ENCODE results near the gene MUC12. TPM values are rescaled to one million over a fixed set of nuclear protein-coding genes. Genes with fewer than 3 reads are reported as not detected.

The MUC12 gene
- total RNA-seq, 1 experiment from 2014 or later: 0.64 TPM

- no peaks in the 10 kb centered on the region for H3K9me3 ChIP-seq (ENCODE audit: control insufficient read depth in 1 of 2, insufficient read depth in 1 of 2, low read depth in 1 of 2, low read length in 2 of 2)
- H3K27ac ChIP-seq (ENCODE audit: low read depth, low read length): no peak overlapping the region
- H3K27me3 ChIP-seq (ENCODE audit: insufficient read depth, low read length): peaks cover 47% of the 10 kb centered on the region
- no peak overlapping the region for H3K9ac ChIP-seq (ENCODE audit: low read length)
- CTCF ChIA-PET: no interaction called here
- H4K20me1 ChIP-seq (ENCODE audit: insufficient read depth): no peaks in the 10 kb centered on the region
- POLR2A ChIA-PET: no interaction called here
- H3K4me1 ChIP-seq (ENCODE audit: control insufficient read depth in 1 of 2, insufficient read depth in 2 of 2, low read length in 2 of 2): peaks cover 6 to 23% of the 10 kb centered on the region in 2 experiments; a peak in 3 of 4 replicates
- TF ChIP-seq FOSL1 (IDR thresholded peaks at IDR 0.05; ENCODE audit: low read depth): no peak
- no peak for TF ChIP-seq SRF (IDR thresholded peaks at IDR 0.05; ENCODE audit: low read depth)
- TF ChIP-seq JUND (IDR thresholded peaks at IDR 0.05): no peak
- no peak for TF ChIP-seq ZFX (IDR thresholded peaks at IDR 0.05)
- no peak for TF ChIP-seq CEBPB (IDR thresholded peaks at IDR 0.05; ENCODE audit: low read depth)
- TF ChIP-seq RAD21 (IDR thresholded peaks at IDR 0.05; ENCODE audit: low read depth): no peak
- TF ChIP-seq ZNF274 (IDR thresholded peaks at IDR 0.05; ENCODE audit: low read depth, low read length): no peak
- TF ChIP-seq YY1 (IDR thresholded peaks at IDR 0.05; ENCODE audit: extremely low read depth, insufficient replicate concordance, low read depth, low read length): no peak
- TF ChIP-seq, protein P1, sequence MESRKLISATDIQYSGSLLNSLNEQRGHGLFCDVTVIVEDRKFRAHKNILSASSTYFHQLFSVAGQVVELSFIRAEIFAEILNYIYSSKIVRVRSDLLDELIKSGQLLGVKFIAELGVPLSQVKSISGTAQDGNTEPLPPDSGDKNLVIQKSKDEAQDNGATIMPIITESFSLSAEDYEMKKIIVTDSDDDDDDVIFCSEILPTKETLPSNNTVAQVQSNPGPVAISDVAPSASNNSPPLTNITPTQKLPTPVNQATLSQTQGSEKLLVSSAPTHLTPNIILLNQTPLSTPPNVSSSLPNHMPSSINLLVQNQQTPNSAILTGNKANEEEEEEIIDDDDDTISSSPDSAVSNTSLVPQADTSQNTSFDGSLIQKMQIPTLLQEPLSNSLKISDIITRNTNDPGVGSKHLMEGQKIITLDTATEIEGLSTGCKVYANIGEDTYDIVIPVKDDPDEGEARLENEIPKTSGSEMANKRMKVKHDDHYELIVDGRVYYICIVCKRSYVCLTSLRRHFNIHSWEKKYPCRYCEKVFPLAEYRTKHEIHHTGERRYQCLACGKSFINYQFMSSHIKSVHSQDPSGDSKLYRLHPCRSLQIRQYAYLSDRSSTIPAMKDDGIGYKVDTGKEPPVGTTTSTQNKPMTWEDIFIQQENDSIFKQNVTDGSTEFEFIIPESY (IDR thresholded peaks at IDR 0.05; ENCODE audit: extremely low read depth, insufficient replicate concordance, low read length): no peak
- TF ChIP-seq SP1 (IDR thresholded peaks at IDR 0.05; ENCODE audit: low read depth): no peak
- no peak overlapping the region for H3K4me3 ChIP-seq (replicated peaks in 1 of 2; ENCODE audit: low read depth in 1 of 2, low read length in 2 of 2)
- H2AFZ ChIP-seq (ENCODE audit: low read depth, low read length, poor library complexity, severe bottlenecking): no peak overlapping the region
- no TSS peak for BruUV-seq (replicated peaks)
- no peak overlapping the region for H3K4me2 ChIP-seq (ENCODE audit: low read length)
- no peak for ATAC-seq
- no peak for DNase-seq (ENCODE audit: low read depth, low spot score)
- RAD21 ChIA-PET (ENCODE audit: low non-redundant PET in 1 of 2, low total read pairs in 2 of 2, uncharacterized antibody in 2 of 2, unreplicated experiment in 2 of 2): no interaction called here
- H3K36me3 ChIP-seq (ENCODE audit: control insufficient read depth in 1 of 2, insufficient read depth in 2 of 2, low read length in 2 of 2): no peaks in the 10 kb centered on the region
- intact Hi-C loops (cut with micrococcal nuclease): loop anchor here (10.0 kb wide), 1 partner anchor 232 kb away; no protein-coding TSS in a partner anchor
- H3K79me2 ChIP-seq (ENCODE audit: insufficient read depth, low read length): no peaks in the 10 kb centered on the region
- H3K9me2 ChIP-seq (ENCODE audit: insufficient read depth): no peaks in the 10 kb centered on the region
These were observed 6.8 kb upstream of the MUC12 start for GRCh38 chr7:100962537-100962936.

Data from HCT116 (cell line).